Astrocyte of the spinal cord (primary cell): ENCODE measurements around the gene ZGPAT.
"Not testable (repeated sequence)": the region's sequence is repeated elsewhere in the genome, so short reads cannot be mapped to it uniquely, and the experiment has no call there.

Experiments used
- DNase-seq: peaks from one replicate; pipeline ENCODE4 v3.0.0; 2011; ENCODE audit warnings: low read depth, low spot score
- H3K4me3 ChIP-seq: 2 replicates; pipeline ENCODE4 v1.5.1; 2011; ENCODE audit warnings: low read depth, mild to moderate bottlenecking, low read length, moderate library complexity
- in situ Hi-C: cut with HindIII; loops from 2 replicates; pipeline ENCODE4 v1.10.0; 2017; ENCODE audit warnings: low sequenced_read_pairs
- TF ChIP-seq, protein P1 (sequence below): IDR thresholded peaks from 2 replicates; pipeline ENCODE4 v1.5.1; 2012; ENCODE audit warnings: low read depth, mild to moderate bottlenecking, low read length, inconsistent platforms

Gene ZGPAT

DNA sequence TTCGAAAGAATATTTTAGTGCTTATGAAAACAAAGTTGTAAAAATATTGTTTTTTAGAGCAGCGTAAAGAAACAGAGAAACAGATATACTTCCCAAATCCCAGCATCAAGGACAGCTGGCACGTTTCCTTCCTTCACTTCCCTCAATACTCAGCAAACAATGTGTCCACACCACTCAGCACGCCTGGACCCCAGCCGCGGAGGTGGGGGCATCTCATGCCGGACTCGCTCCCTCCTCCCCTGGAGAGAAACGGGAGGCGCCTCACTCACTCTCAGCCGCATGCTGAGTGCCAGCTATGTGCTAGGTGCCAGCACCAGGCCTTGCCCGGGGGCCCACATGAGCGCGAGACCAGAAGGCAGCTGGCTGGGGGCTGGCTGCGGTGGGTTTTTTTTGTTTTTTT, 66.5 kb downstream of the ZGPAT start:
- H3K4me3 ChIP-seq: no peak overlapping the region
- TF ChIP-seq, protein P1, sequence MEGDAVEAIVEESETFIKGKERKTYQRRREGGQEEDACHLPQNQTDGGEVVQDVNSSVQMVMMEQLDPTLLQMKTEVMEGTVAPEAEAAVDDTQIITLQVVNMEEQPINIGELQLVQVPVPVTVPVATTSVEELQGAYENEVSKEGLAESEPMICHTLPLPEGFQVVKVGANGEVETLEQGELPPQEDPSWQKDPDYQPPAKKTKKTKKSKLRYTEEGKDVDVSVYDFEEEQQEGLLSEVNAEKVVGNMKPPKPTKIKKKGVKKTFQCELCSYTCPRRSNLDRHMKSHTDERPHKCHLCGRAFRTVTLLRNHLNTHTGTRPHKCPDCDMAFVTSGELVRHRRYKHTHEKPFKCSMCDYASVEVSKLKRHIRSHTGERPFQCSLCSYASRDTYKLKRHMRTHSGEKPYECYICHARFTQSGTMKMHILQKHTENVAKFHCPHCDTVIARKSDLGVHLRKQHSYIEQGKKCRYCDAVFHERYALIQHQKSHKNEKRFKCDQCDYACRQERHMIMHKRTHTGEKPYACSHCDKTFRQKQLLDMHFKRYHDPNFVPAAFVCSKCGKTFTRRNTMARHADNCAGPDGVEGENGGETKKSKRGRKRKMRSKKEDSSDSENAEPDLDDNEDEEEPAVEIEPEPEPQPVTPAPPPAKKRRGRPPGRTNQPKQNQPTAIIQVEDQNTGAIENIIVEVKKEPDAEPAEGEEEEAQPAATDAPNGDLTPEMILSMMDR: no peak
- in situ Hi-C loops: no loop called here
- DNase-seq: no peak

DNA sequence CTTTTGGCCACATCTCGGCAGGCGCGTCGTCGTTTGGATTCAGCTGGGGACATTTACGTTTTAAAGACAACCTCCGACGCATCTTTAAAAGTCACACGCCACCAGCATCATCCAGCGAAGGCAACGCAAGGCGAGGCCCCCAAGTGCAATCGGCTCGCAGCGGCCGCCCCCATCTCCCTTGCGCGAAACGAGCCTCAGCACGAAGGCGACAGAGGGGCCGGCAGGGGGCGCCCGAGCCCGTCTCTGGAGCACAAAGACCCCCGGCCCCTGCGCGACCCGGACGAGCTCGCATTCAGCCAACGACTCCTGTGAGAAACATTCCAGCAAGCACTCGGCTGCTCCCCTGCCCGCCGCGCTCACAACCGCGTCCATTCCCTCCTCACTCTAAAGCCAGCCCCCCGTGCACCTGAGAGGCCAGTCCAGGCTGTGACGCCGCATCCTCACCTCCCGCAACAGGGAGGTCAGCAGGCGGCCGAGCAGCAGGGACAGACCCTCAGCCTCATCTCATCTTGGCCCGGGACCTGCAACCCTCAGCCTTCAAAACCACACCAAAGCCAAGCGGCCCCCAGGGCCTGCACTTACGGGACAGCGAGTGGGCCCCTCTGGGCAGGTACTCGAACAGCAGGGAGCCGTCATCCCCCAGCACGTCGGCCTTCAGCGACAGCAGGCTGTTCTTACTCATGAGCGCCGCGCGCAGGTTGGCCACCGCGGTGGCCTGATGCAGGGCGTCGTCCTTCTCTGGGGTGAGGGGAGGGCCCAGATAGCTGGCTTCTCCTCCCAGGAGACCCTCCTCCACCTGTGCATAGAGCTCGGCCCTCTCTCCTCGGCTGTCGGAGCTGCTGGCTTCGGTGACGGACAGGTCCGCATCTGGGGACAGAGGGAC, 67.5 kb downstream of the ZGPAT start:
- TF ChIP-seq, protein P1: peak; percentile 88
- peak; percentile 45 for DNase-seq
- H3K4me3 ChIP-seq: peak overlapping the region; percentile 20
- in situ Hi-C loops: no loop called here

DNA sequence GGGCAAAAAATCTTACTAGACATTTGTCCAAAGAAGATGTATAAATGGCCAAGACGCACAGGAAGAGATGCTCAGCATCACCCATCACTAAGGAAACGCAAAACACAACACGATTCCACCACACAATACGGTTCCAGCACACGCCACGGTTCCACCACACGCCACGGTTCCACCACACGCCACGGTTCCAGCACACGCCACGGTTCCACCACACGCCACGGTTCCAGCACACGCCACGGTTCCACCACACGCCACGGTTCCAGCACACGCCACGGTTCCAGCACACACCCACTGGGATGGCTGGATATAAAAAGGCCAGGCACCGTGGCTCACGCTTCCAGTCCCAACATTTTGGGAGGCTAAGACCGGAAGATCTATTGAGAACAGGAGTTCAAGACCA, 69.0 kb downstream of the ZGPAT start:
- in situ Hi-C loops, DNase-seq, H3K4me3 ChIP-seq: not testable (repeated sequence)

DNA sequence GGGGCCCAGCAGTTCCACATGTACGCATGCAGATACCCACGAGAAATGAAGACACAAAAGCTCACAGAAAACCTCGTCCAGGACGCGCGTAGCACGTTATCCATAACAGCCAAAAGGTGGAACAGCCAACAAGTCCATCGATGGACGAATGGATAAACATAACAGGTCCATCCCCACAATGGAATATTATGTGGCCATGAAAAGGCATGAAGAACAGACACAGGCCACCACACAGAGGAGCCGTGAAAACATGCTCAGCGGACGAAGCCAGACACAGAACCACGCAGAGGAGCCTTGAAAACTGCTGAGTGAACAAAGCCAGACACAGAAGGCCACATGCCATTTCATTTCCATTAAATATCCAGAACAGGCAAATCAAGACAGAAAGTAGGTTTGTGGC, 69.8 kb downstream of the ZGPAT start:
- in situ Hi-C loops: no loop called here
- DNase-seq: no peak
- TF ChIP-seq, protein P1: no peak
- no peak overlapping the region for H3K4me3 ChIP-seq

DNA sequence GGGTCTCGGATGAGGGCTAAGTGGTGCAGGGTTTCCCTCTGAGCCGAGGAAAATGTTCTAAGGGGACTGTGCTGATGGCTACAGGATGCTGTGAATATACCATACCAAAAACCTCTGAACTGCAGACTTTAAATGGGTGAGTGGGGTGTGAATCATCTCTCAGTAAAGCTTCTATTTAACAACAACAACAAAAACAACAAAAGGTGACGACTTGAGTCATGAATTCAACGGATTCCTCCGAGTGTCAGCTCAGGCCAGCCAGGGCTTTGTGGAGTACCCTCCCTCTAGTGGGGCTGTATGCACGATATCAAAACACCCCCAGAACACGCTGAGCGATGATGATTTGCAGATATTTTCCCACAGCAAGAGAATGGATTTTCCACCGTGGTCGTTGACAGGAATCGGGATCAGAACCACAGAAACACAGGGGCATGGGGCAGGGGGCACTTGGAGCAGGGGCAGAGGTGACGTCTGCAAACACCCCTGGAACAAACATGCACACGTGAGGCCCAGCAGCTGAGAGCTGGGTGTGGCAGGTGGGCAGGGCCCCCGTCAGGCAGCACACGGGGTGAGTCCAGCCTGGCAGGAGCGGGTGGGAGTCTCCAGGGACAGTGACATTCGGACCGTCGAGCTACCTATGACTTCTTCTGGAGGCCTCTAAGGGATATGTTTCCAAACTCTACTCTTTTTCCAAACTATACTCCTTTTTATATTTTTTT, 70.4 kb downstream of the ZGPAT start:
- in situ Hi-C loops: no loop called here
- TF ChIP-seq, protein P1: no peak
- no peak overlapping the region for H3K4me3 ChIP-seq
- DNase-seq: no peak

DNA sequence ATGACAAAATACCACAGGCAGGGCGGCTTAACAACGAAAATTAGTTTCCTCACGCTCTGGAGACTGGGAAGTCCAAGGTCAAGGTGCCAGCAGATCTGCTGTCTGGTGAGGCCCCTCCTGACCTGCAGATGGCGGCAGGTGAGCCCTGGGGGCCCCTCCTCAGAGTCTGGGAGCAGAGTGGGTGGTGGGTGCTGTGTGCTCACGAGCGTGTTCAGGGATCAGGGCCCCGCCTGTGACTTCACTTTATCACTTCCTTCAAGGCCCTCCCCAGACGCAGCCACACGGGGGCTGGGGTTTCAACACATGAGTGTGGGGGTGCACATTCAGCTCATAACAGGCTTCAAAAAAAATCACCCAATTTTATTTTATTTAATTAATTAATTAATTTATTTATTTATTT, 71.0 kb downstream of the ZGPAT start:
- no peak overlapping the region for H3K4me3 ChIP-seq
- in situ Hi-C loops: no loop called here
- no peak for DNase-seq
- TF ChIP-seq, protein P1: no peak

DNA sequence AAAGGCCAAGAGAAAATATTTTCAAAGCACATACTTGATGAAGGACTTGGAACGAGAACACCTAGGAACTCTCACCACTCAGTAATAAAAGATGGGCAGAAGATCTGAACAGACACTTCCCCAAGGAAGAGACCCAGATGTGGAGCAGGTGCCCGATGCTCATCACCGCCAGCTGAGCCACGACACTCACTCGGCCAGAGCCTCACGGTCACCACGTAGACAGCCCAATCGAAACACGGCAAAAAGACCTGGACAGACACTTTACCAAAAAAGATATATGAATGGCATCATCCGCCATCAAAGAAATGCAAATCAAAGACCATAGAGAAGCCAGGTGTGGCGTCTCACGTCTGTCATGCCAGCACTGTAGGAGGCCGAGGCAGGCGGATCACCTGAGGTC, 73.3 kb downstream of the ZGPAT start:
- TF ChIP-seq, protein P1: no peak
- H3K4me3 ChIP-seq: no peak overlapping the region
- in situ Hi-C loops: no loop called here
- DNase-seq: no peak
